NCI-H526 (cell line): Measurements from ENCODE around the gene TMEM271.
"Not testable (repeated sequence)": the region's sequence is repeated elsewhere in the genome, so short reads cannot be mapped to it uniquely, and the experiment has no call there.

Source experiments
- DNase-seq, 2 experiments: peaks; one replicate each; lab custom pipeline; 2025; lab: John Stamatoyannopoulos, UW

Gene TMEM271

DNA sequence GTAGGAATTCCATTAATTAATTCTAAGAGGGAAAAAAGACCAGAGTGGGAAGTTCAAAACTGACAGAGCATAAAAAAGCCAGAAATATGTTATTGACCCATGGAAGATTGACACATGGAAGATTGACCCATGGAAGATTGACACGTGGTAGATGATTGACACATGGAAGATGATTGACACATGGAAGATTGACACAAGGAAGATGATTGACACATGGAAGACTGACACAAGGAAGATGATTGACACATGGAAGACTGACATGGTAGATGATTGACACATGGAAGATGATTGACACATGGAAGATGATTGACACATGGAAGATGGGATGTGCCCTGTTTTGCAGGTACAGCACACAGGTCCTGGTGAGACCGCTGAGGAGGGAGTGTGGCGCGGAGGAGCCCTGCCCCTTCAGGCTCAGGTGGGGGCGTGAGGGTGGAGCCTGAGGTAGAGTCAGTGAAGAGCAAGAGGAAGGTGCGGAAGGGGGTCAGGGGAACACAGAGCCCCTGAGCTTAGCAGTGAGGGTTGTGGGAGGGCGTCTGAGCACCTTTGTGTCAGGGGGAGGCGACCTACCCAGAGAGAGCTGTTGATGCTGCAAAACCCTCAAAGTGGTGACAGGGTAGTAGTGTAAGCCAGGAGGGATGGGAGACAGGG is 33.4 kb upstream of the TMEM271 start:
- DNase-seq: no peak

DNA sequence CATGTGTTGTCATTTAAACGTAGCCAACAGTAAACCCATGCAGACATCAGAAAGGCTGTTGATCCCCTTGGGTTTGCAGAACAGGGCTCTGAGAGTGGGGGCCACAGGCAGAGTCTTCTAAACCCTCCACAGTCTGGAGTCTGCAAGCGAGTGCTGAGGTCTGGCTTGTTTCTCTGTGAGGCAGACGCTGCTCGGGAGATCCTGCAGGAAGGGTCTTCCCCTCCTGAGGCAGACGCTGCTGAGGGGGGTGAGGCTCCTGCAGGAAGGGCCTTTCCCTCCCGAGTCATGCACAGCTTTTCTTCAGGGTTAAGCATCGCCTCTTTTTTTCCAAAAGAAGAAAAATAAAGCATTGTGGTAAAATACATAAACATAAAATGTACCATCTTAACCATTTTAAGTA is 32.1 kb upstream of the TMEM271 start:
- DNase-seq: no peak

DNA sequence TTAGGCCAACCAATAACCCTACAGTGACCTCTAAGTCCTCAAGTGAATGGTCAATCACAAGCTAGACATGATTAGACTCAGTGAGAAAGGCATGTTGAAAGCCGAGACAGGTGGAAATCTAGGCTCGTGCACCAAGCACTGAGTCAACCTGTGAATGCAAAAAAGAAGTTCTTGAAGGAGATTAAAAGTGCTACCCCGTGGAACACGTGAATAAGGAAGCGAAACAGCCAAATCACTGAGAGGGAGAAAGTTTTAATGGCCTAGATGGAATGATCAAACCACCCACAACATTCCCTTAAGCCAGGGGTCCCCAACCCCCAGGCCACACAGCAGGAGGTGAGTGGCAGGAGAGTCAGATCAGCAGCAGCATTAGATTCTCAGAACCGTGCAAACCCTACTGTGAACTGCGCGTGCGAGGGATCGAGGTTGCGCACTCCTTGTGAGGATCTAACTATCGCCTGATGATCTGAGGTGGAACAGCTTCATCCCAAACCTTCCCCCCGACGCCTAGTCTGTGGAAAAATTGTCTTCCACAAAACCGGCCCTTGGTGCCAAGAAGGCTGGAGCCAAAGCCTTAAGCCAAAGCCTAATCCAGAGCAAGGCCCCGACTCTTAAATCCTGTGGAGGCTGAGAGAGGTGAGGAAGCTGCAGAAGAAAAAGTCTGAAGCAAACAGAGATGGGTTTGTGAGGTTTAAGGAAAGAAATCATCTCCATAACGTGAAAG is 29.8 kb upstream of the TMEM271 start:
- no peak for DNase-seq

DNA sequence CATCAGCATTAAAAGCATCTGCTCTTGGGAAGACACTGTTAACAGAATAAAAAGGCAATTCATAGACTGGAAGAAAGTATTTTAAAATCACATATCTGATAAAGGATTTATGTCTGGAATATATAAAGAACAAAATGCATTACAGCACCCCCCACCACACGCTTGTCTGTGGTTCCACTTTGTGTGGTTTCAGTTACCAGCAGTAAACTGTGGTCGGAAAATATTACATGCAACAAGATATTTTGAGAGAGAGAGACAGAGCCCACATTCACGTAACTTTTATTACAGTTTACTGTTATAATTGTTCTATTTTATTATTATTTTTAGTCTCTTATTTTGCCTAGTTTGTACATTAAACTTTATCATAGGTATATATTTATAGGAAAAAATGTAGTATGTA is 28.0 kb upstream of the TMEM271 start:
- DNase-seq: no peak

DNA sequence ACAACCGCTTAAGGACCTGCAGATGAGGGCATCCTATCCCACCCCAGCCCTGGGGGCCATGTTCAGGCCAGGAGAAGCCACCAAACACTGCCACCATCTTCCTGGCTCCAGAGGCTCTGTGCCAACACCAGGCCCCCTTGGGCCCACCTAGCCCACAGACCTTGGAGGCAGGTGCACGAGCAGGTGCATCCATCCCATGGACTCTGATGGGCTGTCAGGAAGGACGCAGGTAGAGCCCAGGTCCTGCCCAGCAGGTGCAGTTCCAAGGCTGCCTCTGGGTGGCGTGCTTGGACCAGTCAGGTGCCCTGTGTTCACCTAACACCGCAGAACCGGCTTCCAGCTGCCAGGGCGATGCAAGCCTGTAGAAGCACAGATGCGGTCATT is 26.5 kb upstream of the TMEM271 start:
- DNase-seq: peak; percentile 70 to 90

DNA sequence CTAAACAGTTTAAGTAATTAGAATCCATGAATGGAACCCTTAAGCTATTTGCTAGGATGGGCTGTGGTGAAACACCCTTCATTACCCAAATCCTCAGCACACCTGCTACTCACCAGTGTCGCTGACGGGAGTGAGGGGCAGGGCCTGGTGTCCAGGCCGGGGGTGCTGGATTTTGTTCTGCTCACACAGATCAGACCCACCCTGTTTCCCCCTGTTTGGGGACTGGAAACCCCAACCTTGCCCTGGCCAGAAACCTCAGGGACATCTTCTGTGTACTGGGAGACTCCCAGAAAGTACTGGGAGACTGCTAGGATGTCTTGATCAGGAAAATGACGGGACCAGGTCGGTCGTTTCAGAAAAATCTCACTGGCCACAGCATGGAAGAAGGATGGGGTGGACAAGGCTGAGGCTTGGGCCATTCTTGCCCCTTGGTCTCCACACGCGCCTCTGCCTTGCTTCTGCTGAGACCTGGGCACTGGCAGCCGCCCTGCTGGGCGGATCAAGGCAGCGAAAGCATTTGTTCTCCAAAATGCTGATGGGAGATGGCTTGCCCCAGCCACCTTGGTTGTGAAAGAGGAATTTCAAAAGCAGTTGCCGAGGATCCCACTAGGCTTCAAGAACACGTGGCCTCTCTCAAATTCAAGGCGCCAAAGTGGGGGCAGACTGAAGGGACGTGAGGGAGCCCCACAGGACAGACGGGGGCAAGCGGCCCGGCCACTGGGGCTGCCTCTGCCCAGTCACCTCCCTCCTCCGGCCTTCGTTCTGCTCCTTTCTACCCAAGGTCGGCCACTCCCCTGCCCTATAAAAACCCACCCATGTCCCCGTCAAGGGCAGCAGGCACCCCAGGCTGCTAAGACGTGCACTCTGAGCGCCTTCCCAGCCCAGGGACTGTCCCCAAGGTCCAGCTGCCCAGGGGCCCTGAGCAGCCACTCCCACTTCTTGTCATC is 25.8 kb upstream of the TMEM271 start:
- DNase-seq: no peak

DNA sequence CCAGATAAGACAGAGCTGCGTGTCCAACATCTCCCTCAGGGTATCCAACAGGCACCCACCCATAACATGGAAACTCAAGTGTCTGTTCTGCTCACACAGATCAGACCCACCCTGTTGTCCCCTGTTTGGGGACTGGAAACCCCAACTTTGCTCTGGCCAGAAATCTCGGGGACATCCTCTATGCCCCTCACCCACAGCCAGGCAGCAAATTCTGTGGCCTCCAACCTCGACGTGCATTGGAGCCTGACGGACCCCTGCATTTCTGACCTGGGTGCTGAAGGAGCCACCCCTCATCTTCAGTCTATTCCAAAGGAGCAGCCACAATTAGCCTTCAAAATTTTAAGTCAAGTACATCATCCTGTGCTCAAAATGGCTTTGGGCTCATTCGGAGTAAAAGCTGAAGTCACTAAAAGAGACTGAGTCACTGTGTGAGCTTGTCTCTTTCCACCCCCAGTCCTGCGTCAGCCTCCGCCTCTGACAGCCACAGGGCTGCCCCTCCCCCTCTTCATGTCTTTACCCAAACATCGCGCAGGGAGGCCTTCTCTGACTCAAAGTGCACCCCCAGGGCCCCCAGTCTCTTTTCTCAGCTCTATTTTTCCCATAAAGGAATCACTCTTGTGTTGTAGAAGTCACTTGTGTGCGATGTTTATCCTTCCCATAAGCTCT is 24.9 kb upstream of the TMEM271 start:
- DNase-seq: no peak

DNA sequence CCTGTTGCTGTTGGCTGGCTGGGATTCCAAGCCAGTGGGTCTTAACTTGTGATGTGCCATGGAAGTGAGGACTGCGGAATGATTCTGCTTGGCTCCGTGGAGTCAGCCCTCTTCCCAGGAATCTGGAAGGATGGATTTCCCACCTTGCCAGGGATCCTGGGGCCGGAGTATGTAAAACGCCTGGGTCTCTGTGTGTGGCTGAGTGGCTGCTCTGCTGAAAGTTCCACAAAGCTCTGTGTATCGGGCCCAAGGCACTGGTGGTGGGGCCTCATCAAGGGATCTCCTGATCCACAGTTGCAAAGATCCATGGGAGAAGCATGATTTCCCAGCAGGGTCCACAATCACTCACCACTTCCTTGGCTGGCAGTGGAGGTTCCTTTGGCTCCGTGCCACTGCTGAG is 24.1 kb upstream of the TMEM271 start:
- no peak for DNase-seq

DNA sequence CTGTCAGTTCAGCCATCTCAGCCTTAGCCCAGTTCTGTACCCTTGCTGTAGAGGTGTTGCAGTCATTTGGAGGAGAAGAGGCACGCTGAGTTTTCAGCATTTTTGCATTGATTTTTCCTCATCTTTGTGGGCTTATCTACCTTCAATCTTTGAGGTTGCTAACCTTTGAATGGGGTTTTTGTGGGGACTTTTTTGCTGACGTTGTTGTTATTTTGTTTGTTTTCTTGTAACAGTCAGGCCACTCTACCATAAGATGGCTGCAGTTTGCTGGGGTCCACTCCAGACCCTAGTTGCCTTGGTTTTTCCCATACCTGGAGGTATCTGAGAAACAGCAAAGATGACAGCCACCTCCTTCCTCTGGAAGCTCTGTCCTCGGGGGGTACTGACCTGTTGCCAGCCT is 22.8 kb upstream of the TMEM271 start:
- DNase-seq: no peak

DNA sequence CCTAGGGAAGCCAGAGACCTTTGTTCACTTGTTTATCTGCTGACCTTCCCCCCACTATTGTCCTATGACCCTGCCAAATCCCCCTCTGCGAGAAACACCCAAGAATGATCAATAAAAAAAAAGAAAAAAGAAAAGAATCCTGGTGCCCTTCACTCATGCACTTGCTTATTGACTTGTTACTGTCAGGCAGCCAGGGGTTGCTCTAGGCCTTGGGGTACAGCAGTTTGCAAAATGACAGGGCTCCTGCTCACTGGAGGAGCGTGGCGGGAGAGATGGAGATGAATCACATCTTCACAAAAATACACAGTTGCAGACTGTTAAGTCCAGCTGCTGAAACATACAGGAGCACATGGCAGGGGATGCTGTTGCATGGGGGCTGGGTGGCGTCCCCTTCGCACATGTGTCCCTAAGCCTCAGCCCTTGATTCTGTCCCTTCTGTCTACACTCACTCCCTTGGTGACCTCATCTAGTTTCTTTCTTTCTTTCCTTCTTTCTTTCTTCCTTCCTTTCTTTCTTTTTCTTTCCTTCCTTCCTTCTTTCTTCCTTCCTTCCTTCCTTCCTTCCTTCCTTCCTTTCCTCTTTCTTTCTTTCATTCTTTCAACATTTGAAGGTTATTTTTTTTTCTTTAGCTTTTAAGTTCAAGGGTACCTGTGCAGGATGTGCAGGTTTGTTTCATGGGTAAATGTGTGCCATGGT is 16.9 kb upstream of the TMEM271 start:
- DNase-seq: no peak

DNA sequence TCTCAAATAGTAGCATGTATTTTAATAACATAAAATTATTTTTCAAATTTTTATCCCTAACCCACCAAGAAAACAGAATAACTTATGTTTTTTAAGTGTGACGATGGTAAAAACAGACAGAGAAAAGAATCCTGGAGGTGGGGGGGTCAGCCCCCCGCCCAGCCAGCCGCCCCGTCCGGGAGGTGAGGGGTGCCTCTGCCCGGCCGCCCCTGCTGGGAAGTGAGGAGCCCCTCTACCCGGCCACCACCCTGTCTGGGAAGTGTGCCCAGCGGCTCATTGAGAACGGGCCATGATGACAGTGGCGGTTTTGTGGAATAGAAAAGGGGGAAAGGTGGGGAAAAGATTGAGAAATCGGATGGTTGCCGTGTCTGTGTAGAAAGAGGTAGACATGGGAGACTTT is 16.1 kb upstream of the TMEM271 start:
- not testable (repeated sequence) for DNase-seq

DNA sequence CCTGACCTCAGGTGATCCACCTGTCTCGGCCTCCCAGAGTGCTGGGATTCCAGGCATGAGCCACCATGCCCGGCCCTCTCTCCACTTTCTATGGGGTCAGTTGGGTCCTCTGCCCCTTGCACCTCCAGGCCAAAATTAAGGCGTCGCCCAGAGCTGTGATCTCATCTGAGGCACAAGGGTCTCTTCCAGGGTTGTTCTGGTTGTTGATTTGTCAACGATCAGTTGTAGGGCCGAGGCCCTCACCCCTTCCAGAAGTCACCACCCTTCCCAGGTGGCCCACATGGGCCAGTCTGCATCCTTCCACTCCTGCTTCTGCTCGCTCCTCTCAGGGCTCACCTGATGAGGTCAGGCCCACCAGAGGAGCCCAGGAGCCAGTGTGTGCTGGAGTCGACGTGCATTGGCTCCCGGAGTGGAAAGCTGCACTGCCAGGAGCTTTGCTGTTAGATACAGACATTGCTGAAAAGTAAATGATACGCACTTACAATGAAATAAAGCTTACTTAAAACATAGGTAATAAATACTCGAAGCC is 14.3 kb upstream of the TMEM271 start:
- no peak for DNase-seq

DNA sequence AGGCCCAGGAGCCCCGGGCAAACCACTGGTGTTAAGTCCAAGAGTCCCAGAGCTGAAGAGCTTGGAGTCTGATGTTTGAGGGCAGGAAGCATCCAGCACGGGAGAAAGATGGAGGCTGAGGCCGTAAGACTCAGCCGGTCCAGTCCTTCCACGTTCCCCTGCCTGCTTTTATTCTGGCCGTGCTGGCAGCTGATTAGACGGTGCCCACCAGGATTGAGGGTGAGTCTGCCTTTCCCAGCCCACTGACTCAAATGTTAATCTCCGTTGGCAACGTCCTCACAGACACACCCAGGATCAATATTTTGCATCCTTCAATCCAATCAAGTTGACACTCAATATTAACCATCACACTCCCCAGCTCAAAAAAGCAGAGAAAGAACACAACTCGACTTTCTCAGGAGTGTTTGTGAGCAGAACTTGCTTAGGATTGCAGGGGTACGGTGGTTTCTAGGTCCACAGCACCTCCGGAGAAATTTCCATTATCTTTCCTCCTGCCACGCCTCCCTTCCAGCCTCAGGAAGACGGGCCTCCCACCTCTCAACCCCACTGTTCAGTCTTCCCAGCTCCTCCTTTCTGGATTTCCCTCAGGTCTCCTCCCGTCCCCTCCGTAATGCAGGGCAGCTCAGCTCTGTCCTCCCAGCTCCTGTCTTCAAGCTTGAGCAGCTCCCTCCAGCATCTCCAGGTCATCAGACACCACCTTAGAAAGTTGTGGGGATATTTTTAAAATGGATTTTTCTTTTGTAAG is 13.3 kb upstream of the TMEM271 start:
- DNase-seq: no peak

DNA sequence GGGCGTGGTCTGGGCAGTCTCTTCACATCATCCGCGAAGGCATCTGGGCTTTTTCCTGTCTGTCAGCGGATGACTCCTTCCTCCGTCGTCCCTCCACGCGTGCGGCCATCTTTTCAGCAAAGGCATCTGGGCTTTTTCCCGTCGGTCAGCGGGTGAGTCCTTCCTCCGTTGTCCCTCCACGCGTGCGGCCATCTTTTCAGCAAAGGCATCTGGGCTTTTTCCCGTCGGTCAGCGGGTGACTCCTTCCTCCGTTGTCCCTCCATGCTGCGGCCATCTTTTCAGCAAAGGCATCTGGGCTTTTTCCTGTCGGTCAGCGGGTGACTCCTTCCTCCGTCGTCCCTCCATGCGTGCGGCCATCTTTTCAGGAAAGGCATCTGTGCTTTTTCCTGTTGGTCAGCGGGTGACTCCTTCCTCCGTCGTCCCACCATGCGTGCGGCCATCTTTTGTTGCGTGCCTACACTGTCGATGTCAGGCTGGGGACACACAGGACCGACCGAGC is 12.3 kb upstream of the TMEM271 start:
- DNase-seq: no peak

DNA sequence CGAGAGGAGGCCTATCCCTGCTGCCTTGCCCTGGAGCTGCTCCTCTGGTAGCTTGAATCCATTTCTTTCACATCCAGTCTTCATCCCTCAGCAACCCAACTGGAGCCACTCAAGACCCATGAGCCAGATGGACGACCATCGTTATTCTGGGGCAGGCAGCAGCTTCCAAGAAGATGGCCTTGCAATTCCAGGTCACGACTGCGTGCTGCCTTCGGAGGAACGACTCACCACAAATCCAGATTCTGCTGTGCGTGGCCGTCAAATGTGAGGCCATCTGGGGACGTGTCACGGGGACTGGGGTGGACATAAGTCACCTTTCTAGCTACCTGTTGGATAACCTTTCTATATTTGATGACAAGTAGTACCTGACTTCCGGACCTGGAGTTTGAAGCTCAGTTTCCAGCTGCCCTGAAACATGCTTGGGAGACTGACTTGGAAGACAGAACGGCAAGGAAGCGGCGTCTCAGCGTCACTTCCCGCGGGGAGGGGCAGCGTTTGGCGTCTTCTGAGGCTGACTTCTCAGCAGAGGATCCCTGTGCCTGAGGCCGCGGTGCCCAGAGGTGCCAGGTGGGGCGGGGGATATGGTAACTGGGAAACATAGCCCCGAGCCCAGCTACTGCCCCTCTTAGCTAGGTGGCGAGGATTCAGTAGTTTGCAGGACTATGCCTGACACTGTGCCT is 11.7 kb upstream of the TMEM271 start:
- DNase-seq: no peak

DNA sequence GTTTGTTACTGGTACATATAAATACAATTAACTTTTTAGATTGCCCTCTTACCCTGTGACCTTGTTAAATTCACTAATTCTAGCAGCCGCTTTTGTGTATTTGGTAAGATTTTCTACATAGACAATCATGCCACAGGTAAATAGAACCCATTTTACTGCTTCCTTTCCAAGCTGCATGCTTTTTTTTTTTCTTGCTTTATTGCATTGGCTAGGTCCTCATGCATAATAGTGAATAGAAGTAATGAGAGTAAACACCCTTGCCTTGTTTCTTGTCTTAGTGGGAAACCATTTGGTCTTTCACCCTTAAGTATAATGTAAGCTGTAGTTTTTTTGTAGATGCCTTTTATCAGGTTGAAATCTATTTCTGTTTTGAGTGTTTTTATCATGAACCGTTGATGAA is 7.7 kb upstream of the TMEM271 start:
- DNase-seq: no peak

DNA sequence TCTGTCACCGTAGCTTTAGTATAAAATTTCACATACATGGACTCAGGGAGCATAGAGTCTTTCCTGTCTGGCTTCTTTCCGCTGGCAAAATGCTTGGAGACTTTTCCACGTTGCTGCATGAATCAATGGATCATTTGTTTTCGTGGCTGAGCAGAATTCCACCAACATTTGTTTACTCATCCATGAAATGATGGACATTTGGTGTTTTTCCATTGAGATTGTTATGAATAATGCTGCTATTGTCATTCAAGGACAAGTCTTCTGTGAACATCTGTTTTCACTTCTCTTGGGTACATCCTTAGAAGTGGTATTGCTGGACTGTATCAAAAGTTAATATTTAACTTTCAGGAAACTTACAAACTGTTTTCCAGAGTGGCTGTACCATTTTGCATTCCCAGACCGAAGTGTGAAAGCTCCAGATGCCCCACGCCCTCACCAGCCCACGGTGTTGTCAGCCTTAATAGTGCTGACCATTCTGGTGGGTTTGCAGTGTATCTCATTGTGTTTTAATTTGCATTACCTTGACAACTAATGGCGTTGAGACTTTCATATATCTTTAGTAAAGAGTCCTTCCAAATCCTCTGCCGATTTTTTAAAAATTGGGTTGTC is 5.8 kb upstream of the TMEM271 start:
- DNase-seq: peak; percentile 32 to 52

DNA sequence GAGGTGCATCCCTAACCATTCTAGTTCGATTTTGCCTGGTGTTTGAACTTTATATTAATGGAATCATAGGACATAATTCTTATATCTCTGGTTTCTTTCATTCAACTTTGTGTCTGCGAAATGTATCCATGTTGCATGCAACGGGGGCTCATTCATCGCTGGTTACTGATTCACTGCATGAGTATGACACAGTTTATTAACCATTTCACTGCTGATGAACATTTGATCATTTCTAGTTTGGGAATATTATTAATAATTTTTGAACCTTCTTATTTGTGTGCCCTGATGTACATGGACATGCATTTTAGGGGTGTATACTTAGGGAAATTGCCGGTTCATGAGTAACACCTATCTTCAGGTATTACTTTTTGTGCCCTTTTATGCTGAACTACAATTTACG is 5.1 kb upstream of the TMEM271 start:
- no peak for DNase-seq

DNA sequence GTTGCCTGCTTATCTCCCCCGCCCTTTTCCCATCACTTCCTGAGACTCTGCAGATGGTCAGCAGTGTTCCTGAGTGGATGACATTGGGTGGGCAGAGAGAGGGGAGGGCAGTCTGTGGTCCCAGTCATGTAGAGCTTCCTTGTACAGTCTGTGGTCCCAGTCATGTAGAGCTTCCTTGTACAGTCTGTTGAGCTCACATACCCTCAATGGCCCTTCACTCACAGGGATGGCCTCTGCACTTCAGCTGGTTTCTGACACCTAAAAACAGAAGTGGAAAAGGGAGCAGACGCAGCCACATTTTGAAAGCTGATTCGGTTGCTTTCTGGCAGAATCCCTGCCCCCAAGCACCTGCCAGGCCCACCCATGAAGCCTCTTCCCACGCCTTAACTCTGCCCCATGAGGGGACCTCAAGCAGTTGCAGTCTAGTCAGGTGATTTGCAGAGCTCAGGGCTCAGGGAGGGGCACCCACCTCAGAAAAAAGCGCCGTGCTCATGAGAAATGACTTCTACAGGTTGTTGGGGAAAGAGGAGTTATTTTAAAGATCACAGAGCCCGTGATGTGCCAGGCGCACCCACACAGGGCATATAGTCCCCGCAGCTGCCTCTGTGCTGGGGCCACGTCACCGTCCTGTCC is 3.6 kb upstream of the TMEM271 start:
- no peak for DNase-seq
